GM18499 (cell line): ENCODE results near the gene SLC11A2.
"Not testable (repeated sequence)": the region's sequence is repeated elsewhere in the genome, so short reads cannot be mapped to it uniquely, and the experiment has no call there.

Experiments used
- ATAC-seq: cut with Tn5 transposase; IDR thresholded peaks from one replicate; pipeline ENCODE4 v1.9.1; 2021; ENCODE audit warnings: moderate number of reproducible peaks; ENCODE audit not compliant: insufficient read depth, unreplicated experiment

The SLC11A2 gene

GRCh38 chr12:50953047-50953446, 73.1 kb downstream of the SLC11A2 start:
- no peak for ATAC-seq

DNA sequence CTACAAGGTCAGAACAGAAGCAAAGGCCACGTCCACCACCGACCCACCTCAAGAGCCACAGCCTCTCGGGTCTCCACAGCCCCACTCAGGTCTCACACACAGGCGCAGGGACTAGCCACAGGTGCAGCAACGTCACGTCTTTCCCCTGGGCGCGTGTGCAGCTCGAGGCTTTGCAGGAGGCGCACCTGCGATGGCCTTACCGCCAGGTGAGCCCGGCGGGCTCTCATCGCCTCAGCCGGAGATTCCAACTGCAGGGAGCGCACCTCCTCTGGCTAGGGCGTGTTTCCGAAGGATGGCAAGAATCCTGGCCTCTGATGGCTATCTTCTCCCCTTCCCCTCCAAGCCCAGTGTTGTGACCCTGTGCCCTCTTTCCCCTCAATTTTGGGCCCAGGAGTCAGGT, 73.7 kb downstream of the SLC11A2 start, which contains the start of gene HIGD1C:
Gene HIGD1C, plus strand, starts transcription at position 35 of the 400 bp plus-strand sequence. CDS start 1,455 bp downstream, outside the sequence.
- no peak for ATAC-seq

DNA sequence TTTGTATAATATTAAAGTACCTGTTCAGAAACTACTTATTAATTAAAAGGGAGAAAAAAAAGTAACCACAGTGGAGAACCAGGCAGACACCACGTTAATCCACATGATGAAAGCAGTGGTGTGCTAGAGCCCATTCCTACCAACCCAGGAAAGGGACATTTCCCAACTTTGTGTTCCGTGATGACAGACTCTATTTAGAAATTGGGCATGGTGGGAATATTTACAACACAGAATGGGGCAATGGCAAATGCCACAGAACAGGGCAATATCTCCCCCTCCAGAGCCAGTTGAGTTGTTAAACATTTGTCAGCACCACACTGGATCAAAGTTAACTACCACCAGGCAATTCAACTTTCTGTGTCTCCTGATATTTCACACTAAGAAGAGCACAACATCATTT, 75.1 kb downstream of the SLC11A2 start:
- no peak for ATAC-seq

DNA sequence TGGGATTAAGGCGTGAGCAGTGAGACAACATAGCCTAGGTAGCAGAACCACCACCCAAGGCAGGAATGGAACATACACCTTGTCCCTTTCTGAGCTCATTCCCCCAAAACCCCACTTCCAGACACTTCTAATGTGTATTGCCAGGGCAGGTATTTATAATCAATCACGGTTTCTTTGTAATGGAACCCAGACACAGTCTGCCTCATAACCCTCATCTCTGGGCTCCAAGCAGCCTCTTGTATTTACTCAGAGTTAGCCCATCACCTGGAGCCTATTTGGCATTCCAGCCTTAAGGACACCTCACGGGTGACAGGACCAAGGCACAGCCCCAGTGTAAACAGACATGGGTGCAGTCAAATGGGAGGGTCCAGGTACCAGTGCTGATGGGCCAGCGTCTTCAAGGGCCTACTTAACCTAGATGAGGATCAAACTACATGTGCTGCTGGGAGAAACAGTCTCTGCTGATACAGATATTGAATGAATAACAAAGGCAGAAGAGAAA, 76.3 kb downstream of the SLC11A2 start:
- ATAC-seq = no peak

GRCh38 chr12:50948798-50949197, 77.4 kb downstream of the SLC11A2 start:
- no peak for ATAC-seq

DNA sequence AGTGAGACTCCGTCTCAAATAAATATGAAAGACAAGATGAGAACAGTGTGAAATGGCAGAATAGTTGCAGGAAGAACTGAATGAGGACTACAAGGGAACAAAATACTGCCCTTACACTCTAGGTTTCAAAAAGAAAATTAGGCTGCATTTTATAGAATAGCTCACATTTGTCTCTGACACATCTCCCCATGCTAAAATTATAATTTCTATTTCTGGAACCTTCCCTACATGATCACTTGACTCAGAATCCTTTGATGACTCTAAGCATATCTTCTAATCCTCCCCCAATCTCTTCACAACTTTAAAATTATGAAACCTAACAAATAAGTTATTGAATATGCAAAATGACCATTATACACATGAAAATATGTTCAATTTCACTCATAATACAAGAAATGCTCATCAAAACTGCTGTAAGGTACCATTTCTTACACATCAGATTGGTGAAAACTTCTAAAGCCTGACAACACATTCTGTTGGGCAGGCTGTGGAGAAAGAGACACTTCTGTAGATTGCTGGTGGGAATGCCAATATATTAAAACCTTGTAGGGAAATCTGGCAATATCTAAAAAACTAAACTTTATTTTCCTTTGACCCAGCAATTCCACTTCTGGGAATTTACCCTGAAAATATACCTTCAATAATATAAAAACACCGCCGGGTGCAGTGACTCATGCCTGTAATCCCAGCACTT, 78.1 kb downstream of the SLC11A2 start:
- no peak for ATAC-seq

DNA sequence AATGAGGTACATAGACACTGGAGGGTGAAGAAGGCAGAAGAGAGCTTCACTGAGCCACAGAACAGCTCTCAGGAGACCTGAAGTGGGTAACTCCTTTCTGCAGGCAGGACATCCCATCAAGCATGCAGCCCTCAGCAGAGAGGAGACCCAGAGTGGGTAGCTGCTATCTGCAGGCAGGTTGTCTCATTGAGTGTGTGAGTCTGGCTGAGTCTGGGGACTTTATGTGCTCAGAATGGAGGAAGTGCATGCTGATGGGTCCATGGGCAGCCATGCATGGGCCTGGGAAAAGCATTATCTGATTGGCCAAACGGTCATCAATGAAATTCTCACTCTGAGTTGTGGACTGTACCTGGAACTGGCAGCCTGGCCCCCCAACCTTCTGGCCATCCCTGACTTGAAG, 88.5 kb downstream of the SLC11A2 start:
- ATAC-seq = no peak

GRCh38 chr12:50936821-50937530, 89.2 kb downstream of the SLC11A2 start:
- ATAC-seq = no peak

DNA sequence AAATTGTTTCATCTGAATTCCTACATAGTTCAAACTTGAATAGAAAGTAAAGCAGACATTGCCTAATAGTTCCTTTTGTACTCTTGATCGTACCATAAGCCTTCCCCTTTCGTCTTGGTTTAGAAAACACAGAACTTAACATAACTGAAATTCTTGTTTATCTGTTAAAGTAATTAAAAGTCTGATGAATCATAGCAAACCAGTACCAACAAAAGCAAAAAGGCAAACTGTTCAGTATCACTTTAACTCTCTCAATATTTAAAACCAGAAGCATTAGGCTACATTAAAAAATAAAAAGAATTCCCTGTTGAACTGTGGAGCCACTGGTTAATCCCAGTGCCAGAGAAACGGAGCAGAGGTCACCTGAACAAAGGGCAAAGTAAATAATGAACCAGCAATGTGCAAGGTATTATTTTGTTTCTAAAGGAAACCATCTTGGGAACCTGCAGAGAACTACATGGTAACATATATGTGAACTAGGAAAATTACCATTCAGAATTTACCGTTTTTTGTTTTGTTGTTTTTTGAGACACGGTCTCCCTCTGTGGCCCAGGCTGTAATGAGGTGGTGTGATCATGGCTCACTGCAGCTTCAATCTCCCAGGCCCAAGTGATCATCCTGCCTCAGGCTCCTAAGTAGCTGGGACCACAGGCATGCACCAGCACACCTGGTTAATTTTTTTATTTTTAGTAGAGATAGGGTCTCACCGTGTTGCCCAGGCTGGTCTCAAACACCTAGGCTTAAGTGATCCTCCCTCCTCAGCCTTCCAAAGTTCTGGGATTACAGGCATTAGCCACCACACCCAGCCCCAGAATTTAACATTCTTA, 91.0 kb downstream of the SLC11A2 start:
- no peak for ATAC-seq

- no peak for ATAC-seq
Observed at GRCh38 chr12:50934371-50934851, 91.8 kb downstream of the SLC11A2 start.

- ATAC-seq = no peak
Observed at GRCh38 chr12:50933459-50934124, 92.6 kb downstream of the SLC11A2 start.

DNA sequence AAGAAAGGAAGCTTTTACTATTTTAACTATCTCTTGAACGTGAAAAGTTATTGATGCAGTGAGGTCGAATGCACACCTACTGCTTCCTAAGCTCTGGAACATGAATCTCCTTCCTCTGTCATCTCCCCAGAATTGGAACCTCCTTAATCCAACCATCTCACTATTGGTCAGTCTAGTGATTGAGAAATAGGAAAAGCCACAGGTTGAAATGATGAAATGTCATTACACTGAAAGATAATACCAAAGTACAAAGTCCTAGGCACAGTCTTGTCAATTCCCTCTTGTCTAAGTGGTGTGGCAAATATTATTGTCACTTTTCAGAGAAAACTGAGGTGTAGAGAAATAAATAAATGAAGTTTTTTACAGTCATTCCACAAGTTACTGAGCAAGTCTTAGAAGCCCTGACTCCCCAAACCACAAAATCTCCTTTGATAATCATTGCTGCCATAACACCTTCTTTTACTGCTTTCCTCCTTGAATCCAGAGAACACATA, 93.3 kb downstream of the SLC11A2 start:
- no peak for ATAC-seq

- ATAC-seq = not testable (repeated sequence)
Observed at GRCh38 chr12:50930477-50930876, 95.7 kb downstream of the SLC11A2 start.

- ATAC-seq = no peak
Observed at GRCh38 chr12:50929831-50930230, 96.4 kb downstream of the SLC11A2 start.
